ENCODE measurements around the gene COPG1.
A peak's percentile ranks its signal among the peaks of the same experiment; 100 is the strongest.

The COPG1 gene

GRCh38 chr3:129280183-129280582 lies 30.8 kb downstream of the COPG1 start:
- no peak for DNase-seq

- no peak for DNase-seq
Measured at GRCh38 chr3:129281726-129282125, 32.3 kb downstream of the COPG1 start.

GRCh38 chr3:129282727-129283327 lies 33.4 kb downstream of the COPG1 start:
- DNase-seq: no peak

DNA sequence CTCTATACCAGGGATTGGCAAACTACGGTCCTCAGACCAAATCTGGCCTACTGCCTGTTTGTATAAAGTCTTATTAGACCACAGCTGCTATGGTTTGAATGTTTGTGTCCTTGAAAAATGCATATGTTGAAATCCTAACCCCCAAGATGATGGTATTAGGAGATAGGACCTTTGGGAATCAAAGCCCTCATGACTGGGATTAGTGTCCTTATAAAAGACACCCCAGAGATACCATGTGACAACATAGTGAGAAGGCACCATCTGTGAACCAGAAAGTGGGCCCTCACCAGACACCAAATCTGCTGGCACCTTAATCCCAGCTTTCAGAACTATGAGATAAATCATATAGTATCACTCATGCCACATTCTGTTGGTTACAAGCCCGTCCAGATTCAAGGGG lies 36.7 kb downstream of the COPG1 start:
- DNase-seq: no peak

- no peak for DNase-seq
Measured at GRCh38 chr3:129288446-129288845, 39.0 kb downstream of the COPG1 start.

GRCh38 chr3:129289201-129289921 lies 40.0 kb downstream of the COPG1 start:
- no peak for DNase-seq

- DNase-seq: no peak
Measured at GRCh38 chr3:129291236-129291886, 42.0 kb downstream of the COPG1 start.

DNA sequence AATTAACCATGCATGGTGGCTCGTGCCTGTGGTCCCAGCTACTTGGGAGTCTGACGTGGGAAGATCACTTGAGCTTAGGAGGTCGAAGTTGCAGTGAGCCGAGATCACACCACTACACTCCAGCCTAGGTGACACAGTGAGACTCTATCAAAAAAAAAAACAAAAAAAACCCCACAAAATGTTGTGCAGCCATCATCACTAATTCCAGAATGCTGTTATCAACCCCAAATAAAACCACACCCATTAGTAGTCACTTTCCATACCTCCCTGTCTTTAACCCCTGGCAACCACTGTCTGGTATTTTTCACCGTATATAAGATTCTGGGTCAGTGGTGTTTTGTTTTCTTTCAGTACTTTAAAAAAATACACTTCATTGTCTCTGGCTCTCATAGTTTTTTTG lies 45.9 kb downstream of the COPG1 start:
- no peak for DNase-seq

- DNase-seq: no peak
Measured at GRCh38 chr3:129304146-129304961, 54.9 kb downstream of the COPG1 start.

DNA sequence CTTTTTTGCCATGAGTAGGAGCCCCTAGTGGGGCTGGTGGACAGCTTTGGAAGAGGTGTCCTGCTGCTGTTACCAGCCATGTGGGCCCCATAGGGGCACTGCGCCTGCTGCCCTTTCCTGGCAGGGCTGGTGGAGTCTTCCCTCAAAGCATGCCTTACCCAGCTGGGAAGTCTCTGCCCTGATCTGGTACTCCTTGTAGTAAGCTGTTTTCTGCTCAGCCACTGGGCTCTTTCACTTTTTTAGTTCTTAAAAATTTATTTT lies 55.5 kb downstream of the COPG1 start:
- DNase-seq: no peak

DNA sequence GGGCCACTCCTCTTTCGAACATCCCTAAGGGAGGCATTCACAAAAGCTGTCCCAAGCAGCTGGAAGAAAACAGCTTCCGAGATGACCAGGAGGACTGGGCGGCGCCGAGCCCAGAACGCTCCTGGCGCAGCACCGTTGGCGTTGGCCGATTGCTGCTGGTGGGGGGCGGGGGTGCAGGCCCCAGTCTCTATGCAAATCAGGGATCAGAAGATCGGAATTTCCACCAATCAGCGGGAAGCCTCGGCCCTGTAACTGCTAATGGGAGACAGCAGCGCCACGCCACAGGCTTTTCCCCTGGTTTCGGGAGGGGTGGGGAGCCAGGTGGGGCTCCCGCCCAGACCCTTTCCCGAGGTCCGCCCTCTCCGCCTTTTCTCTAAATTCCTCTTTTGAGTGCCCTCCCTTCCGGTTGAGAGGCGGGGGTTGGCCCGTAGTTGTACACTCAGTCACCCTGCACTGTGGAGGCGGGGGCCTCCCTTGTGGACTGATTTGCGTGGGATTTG lies 56.2 kb downstream of the COPG1 start:
- peak; percentile 41 for DNase-seq

- DNase-seq: no peak
Measured at GRCh38 chr3:129308636-129309035, 59.2 kb downstream of the COPG1 start.

GRCh38 chr3:129310111-129311011 lies 61.0 kb downstream of the COPG1 start:
- DNase-seq: no peak

DNA sequence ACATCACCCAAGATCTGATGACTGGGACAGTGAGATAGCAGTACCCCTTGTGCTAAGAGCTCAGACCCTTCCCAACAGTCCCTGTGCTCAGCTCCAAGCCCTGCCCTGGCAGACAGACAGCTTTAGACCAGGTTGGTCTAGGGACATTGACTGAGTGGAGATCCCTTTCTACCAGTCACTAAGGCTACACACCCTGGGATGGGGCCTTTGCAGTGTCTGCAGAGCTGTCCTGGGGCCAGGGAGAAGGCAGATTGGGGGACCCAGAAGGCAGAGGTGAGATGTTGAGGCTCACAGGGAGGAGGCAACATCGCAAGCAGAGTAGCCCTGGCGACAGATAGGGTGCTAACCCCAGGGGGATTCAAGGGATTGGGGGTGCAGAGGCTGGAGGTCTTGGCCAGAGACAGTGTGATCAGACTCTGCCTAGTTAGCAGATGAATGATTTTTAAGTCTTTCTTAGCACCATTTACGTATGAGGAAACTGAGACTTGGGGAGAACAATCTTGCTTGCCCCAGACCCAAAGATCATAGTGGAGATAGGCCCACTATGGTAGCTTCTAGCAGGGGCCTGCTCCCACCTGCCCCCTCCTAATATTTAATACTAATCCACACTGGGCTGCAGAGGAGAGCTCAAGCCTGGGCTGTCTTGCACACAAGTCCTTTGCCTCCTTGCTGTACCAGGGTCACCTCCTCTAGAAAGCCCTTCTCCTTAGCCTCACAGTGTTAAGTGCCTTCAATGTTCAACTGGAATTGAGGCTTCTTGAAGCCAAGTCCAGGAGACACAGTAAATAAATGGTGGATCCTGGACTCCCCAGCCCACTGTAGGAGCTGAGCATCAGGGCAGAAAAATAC lies 61.9 kb downstream of the COPG1 start:
- DNase-seq: no peak

DNA sequence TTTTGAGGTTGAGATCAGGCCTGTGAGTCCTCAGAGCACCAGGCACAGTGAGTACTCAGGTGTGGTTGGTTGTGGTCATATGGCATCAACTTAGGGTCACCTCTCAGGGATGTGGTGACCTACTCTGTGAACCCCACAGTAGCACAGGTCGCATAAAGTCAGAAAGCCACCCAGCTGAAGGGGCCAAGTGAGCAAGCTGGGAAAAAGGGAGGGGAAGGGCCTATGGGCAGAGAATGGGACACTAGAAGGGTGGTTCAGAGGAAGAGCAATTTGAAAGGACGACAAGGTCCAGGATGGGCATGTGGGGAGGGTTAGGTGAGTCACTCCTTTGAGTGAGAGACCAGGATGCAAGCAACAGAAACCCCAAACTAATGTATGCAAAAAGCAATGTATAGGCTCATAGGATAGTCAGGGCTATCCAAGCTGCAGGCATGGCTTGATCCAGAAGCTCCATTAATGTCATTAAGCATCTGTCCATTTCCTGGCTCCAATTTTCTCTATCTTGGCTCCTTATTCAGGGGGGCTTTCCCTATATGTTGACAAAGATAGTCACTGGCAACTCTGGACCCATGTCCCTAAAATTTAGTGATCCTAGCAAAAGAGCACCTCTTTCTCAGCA lies 62.7 kb downstream of the COPG1 start:
- DNase-seq: no peak

GRCh38 chr3:129312671-129313414 lies 63.4 kb downstream of the COPG1 start:
- DNase-seq: no peak

GRCh38 chr3:129313415-129313664 lies 63.9 kb downstream of the COPG1 start:
- no peak for DNase-seq

- no peak for DNase-seq
Measured at GRCh38 chr3:129313665-129314385, 64.4 kb downstream of the COPG1 start.

DNA sequence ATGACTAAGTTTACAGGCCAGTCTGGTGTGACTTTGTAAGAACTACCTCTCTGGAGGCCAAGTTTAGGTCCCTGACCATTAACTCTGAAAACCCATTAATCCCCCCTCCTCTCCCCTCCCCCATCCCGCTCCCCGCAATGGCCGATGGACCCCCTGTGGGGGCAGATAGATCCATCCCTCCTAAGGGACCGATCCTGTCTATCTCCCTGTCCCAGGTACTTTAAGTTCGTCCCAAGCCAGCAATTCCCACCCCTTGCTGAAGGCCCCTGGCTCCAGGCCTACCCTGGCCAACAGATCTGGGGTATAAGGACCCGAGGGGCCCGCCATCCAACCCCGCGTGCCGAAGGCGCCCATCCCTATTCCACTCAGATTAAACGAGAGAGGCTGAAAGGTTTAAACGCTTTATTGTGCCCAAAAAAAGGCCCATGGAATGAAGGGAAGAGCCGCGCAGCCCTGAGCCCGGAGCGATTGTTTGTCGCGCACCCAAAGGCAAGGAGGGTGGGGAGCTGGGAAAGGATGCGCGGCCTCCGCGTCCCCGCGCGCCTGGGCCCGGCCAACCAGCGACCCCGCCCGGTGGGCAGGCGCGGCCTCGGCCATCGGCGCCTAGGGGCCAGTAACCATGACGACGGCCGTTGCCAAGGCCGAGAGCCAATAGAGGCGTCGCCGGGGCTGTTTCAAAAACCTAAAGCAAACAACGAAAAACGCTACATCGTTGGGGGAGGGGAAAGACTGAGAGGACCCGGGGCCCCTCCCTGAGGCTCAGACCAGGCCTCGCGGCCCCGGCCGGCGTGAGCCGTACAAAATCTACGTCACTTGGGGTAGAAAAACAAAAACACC lies 65.2 kb downstream of the COPG1 start:
- DNase-seq: peak; percentile 88
